ENCODE results near the gene TTPAL.

DNA sequence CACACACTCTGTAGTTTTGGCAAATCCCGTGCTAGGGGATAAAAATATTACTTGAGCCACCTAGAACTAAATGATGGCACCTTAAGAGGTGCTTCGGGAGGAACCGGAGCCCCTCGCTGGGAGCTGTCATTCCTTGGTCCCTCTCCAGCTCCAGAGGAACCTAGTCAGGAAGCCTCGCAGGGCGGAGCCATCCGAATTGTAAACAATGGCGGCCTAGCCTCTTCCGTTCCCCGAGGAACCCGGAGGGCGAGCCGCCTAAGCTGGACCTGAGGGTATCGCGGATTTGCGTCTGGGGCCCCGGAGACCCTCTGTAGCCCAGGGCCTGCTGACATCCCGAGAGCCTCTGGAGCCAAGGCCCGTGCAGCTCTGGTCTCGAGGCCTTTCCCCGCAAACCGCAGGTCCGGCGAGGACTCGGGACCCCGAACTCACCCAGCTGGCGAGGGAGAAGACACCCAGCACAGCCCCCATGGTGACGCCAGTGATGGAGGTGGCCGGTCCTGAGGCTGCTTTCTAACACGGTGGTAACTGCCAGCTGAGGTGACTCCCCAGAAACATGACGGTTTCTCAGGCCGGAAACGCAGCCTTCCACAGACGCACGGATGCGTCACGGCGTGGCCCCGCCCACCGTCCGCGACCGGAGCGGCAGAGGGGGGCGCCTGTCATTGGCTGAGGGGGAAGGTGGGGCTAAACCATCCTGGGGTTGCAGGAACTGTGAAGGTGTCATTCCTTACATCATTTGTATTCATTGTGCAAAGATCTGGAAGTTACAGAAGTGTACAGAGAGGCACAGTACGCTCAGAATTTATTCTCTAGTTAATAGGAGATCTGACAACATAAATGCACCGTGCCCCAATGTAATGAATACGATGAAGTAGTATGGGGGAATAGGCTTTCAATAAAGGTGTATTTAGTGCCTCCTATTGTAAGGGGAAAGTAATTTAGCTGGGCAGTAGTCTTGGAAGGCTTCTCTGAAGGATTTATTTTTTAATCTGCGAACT, 46.1 kb downstream of the TTPAL start, which contains the start of gene SERINC3:
- TF ChIP-seq, protein P1, sequence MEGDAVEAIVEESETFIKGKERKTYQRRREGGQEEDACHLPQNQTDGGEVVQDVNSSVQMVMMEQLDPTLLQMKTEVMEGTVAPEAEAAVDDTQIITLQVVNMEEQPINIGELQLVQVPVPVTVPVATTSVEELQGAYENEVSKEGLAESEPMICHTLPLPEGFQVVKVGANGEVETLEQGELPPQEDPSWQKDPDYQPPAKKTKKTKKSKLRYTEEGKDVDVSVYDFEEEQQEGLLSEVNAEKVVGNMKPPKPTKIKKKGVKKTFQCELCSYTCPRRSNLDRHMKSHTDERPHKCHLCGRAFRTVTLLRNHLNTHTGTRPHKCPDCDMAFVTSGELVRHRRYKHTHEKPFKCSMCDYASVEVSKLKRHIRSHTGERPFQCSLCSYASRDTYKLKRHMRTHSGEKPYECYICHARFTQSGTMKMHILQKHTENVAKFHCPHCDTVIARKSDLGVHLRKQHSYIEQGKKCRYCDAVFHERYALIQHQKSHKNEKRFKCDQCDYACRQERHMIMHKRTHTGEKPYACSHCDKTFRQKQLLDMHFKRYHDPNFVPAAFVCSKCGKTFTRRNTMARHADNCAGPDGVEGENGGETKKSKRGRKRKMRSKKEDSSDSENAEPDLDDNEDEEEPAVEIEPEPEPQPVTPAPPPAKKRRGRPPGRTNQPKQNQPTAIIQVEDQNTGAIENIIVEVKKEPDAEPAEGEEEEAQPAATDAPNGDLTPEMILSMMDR (IDR thresholded peaks at IDR 0.05): peak in 1 of 3 experiments; percentile 1
- peak; percentile 93 for TF ChIP-seq POLR2A (IDR thresholded peaks at IDR 0.05)

Measured in testis (tissue), 2 donors.